Mammary epithelial cell (primary cell): ENCODE results near the gene TNRC6C.

Source experiments
- EZH2 ChIP-seq: IDR thresholded peaks from 2 replicates; pipeline ENCODE4 v1.6.1; 2012; ENCODE audit warnings: low read length, inconsistent platforms, borderline replicate concordance
- TF ChIP-seq, protein P1 (sequence below), 2 donors: IDR thresholded peaks in 1 of 2; conservative IDR thresholded peaks in 1 of 2; 2 replicates each; pipeline ENCODE4 v1.5.1; 2011 to 2012; ENCODE audit warnings: inconsistent platforms in 2 of 2, low read length in 2 of 2, mild to moderate bottlenecking in 2 of 2, control low read depth in 1 of 2, low read depth in 1 of 2; ENCODE audit not compliant: insufficient read depth in 1 of 2; ENCODE audit errors: extremely low read depth in 1 of 2

GRCh38 chr17:78120971-78121800 is 162.7 kb downstream of the TNRC6C start:
- TF ChIP-seq, protein P1, sequence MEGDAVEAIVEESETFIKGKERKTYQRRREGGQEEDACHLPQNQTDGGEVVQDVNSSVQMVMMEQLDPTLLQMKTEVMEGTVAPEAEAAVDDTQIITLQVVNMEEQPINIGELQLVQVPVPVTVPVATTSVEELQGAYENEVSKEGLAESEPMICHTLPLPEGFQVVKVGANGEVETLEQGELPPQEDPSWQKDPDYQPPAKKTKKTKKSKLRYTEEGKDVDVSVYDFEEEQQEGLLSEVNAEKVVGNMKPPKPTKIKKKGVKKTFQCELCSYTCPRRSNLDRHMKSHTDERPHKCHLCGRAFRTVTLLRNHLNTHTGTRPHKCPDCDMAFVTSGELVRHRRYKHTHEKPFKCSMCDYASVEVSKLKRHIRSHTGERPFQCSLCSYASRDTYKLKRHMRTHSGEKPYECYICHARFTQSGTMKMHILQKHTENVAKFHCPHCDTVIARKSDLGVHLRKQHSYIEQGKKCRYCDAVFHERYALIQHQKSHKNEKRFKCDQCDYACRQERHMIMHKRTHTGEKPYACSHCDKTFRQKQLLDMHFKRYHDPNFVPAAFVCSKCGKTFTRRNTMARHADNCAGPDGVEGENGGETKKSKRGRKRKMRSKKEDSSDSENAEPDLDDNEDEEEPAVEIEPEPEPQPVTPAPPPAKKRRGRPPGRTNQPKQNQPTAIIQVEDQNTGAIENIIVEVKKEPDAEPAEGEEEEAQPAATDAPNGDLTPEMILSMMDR (conservative IDR thresholded peaks at IDR 0.05 in 1 of 2, IDR thresholded peaks at IDR 0.05 in 1 of 2; ENCODE audit: extremely low read depth in 1 of 2, insufficient read depth in 1 of 2, low read depth in 1 of 2, low read length in 2 of 2) = no peak
- TF ChIP-seq EZH2 = no peak
